Measurements from ENCODE around the gene PDE6B.
"Not testable (repeated sequence)": the region's sequence is repeated elsewhere in the genome, so short reads cannot be mapped to it uniquely, and the experiment has no call there.

PDE6B gene

GRCh38 chr4:624705-625590 lies at the start of gene PDE6B:
Gene PDE6B, plus strand, starts transcription at chr4:625573. Its CDS starts 54 bp downstream, at chr4:625627.
- no peak for DNase-seq

GRCh38 chr4:576245-576821 lies 49.0 kb upstream of the PDE6B start, which contains the start of gene TMEM271:
Gene TMEM271, minus strand, starts transcription at chr4:576295. Its CDS starts 233 bp downstream, at chr4:576062.
- DNase-seq: no peak

GRCh38 chr4:576991-577498 lies 48.3 kb upstream of the PDE6B start:
- no peak for DNase-seq

GRCh38 chr4:577499-578450 lies 47.6 kb upstream of the PDE6B start:
- DNase-seq: peak; percentile 23

- no peak for DNase-seq
Observed at GRCh38 chr4:578451-579443, 46.6 kb upstream of the PDE6B start.

- DNase-seq: no peak
Observed at GRCh38 chr4:579543-580175, 45.7 kb upstream of the PDE6B start.

GRCh38 chr4:581181-581580 lies 44.2 kb upstream of the PDE6B start:
- no peak for DNase-seq

GRCh38 chr4:581753-582361 lies 43.5 kb upstream of the PDE6B start:
- no peak for DNase-seq

GRCh38 chr4:583820-584219 lies 41.6 kb upstream of the PDE6B start:
- no peak for DNase-seq

- no peak for DNase-seq
Observed at GRCh38 chr4:587671-588350, 37.6 kb upstream of the PDE6B start.

- no peak for DNase-seq
Observed at GRCh38 chr4:588351-588849, 37.0 kb upstream of the PDE6B start.

- DNase-seq: no peak
Observed at GRCh38 chr4:589219-589963, 36.0 kb upstream of the PDE6B start.

GRCh38 chr4:590313-590841 lies 35.0 kb upstream of the PDE6B start:
- DNase-seq: no peak

- not testable (repeated sequence) for DNase-seq
Observed at GRCh38 chr4:592178-592577, 33.2 kb upstream of the PDE6B start.

- no peak for DNase-seq
Observed at GRCh38 chr4:592825-593520, 32.4 kb upstream of the PDE6B start.

GRCh38 chr4:598925-599324 lies 26.4 kb upstream of the PDE6B start:
- no peak for DNase-seq

- DNase-seq: no peak
Observed at GRCh38 chr4:600166-600565, 25.2 kb upstream of the PDE6B start.

GRCh38 chr4:600850-601515 lies 24.4 kb upstream of the PDE6B start:
- no peak for DNase-seq
